Adrenal gland (tissue), 5 donors: ENCODE results near the gene PNPLA1.

Experiments used
- CTCF ChIP-seq, 6 experiments: fragments of 450-650 bp in 4 of 6; fragments of 200-600 bp in 2 of 6; sonication (generic) in 1 of 6; IDR thresholded peaks; 1 replicate in 5 of 6; 2 replicates in 1 of 6; pipeline versions ENCODE4 v1.5.1 to v1.8.0; 2016 to 2021; ENCODE audit warnings: antibody characterized with exemption in 6 of 6, mild to moderate bottlenecking in 2 of 6, moderate library complexity in 1 of 6
- POLR2A ChIP-seq, 2 donors: fragments of 450-650 bp; IDR thresholded peaks; one replicate each; pipeline ENCODE4 v1.6.1; 2017; ENCODE audit warnings: antibody characterized with exemption in 2 of 2, mild to moderate bottlenecking in 2 of 2, moderate library complexity in 1 of 2
- donor health status: DM: no; HTN: no; CAD: no.

GRCh38 chr6:36336208-36336710, 66.4 kb downstream of the PNPLA1 start:
- TF ChIP-seq CTCF (IDR thresholded peaks at IDR 0.05) (no peak), POLR2A (IDR thresholded peaks at IDR 0.05) (no peak)
